ENCODE data around the gene SERPINA7. TPM values are rescaled to one million over a fixed set of nuclear protein-coding genes. Genes with fewer than 3 reads are reported as not detected.

Gene SERPINA7
- total RNA-seq, 6 experiments from 2014 or later, result not detected

DNA sequence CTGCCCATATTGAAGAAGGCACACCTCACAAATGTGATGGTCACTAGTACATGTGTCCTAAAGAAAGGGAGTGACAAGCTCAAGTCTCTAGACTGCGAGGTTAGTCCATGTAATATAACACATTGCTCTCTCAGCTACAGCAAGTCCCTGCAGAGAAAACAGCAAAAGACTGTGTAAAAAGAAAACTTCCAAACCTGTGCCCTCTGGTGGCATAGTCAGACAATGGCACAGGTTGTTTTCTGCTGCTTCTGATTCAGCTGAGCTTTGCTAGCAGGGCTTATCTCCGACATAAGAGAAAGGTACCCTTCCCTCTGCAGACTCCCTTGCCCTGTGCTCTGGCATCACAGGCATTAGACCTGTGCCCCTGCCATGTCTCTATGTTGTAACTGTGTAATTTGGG, 1.4 kb upstream of the SERPINA7 start:
- TF ChIP-seq, protein P1, sequence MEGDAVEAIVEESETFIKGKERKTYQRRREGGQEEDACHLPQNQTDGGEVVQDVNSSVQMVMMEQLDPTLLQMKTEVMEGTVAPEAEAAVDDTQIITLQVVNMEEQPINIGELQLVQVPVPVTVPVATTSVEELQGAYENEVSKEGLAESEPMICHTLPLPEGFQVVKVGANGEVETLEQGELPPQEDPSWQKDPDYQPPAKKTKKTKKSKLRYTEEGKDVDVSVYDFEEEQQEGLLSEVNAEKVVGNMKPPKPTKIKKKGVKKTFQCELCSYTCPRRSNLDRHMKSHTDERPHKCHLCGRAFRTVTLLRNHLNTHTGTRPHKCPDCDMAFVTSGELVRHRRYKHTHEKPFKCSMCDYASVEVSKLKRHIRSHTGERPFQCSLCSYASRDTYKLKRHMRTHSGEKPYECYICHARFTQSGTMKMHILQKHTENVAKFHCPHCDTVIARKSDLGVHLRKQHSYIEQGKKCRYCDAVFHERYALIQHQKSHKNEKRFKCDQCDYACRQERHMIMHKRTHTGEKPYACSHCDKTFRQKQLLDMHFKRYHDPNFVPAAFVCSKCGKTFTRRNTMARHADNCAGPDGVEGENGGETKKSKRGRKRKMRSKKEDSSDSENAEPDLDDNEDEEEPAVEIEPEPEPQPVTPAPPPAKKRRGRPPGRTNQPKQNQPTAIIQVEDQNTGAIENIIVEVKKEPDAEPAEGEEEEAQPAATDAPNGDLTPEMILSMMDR (IDR thresholded peaks at IDR 0.05), result peak; percentile 13; the same call in 1 of the 2 replicates
- Mint-ChIP-seq H3K4me3 (no peak overlapping the region), H3K4me1 (ENCODE audit: low read depth) (no peaks in the 10 kb centered on the region), H3K36me3 (ENCODE audit: low read depth) (no peaks in the 10 kb centered on the region), H3K27me3 (ENCODE audit: insufficient read depth) (no peaks in the 10 kb centered on the region), H3K27ac (no peak overlapping the region), H3K9me3 (no peaks in the 10 kb centered on the region; the same call in 1 of the 2 replicates)
- no peak for DNase-seq

DNA sequence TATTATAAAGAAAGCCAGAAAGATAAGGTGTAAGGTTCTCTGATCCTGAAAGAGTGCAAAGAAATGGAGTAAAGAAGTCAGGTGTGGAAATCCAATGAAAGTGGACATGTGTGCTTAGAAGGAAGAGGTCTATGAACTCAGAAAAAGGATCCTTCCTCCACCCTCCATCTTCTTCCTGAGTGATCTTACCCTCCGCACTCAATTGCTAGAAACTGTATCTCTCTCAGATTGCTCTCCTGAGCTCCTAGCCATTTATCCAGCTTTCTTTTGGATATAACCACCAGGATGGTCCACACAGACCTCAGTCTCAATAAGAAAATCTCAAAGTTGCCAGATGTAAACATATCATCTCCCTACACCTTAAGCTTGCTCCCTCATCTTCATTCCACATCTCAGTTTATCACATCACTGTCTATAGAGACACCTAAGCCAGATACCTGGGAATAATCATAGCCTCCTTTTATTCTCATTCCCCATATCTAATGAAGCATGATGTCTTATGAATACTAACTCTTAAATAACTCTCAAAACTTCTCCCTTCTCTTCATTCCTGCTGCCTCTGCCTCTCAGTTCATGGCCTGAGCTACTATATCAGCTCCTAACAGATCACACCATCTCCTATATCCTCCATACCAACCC, 573 bp downstream of the SERPINA7 start:
- Mint-ChIP-seq H3K36me3 (ENCODE audit: low read depth) (no peaks in the 10 kb centered on the region), H3K4me1 (ENCODE audit: low read depth) (no peaks in the 10 kb centered on the region), H3K9me3 (peaks cover under 1% of the 10 kb centered on the region), H3K27me3 (ENCODE audit: insufficient read depth) (no peaks in the 10 kb centered on the region), H3K27ac (no peak overlapping the region), H3K4me3 (no peak overlapping the region)
- DNase-seq, result no peak
- TF ChIP-seq, protein P1 (IDR thresholded peaks at IDR 0.05), result no peak

DNA sequence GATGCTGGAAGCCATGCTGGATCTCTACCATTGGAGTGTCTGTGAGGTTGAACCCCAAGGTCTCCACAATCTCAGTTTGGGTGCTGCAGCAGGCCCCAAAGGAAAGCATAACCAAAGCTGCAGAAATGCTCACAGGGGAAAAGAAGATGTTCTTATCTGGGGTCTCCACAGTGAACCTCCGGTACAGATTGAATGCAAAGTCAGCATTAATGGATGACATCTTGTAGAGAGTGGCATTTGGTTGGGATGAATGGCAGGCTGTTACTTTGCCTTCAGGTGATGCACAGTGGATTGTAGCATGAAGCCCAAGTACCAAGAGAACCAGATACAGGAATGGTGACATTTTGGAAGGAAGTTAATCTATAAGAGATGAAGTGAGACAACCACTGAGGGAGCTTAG, 1.8 kb downstream of the SERPINA7 start:
- peaks cover 5% of the 10 kb centered on the region for H3K9me3 Mint-ChIP-seq
- H3K4me1 Mint-ChIP-seq (ENCODE audit: low read depth), result no peaks in the 10 kb centered on the region
- H3K4me3 Mint-ChIP-seq, result no peak overlapping the region

DNA sequence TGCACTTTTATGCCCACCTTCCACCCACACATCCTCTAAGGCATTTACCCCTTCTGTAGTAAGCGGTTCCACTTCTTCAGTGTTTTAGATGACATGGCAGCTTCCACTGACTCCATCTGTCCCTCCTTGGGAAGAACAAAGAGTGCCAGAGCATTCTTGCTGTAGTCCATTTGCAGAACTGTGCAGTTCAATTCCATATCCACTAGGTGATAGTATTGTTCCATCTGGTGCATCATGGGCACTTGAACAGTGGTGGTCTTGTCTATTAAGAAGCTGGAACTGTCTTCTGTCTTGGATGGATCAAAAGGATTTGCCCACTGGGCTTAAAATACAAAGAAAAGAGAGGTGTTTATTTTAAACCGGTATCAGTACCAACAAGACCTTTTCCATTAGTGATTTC, 3.5 kb downstream of the SERPINA7 start:
- no peak for DNase-seq
- no peaks in the 10 kb centered on the region for H3K4me1 Mint-ChIP-seq (ENCODE audit: low read depth)
- no peaks in the 10 kb centered on the region for H3K36me3 Mint-ChIP-seq (ENCODE audit: low read depth)
- TF ChIP-seq, protein P1 (IDR thresholded peaks at IDR 0.05), result no peak
- H3K27me3 Mint-ChIP-seq (ENCODE audit: insufficient read depth), result no peaks in the 10 kb centered on the region
- H3K4me3 Mint-ChIP-seq, result no peak overlapping the region
- H3K9me3 Mint-ChIP-seq, result peaks cover 5% of the 10 kb centered on the region
- H3K27ac Mint-ChIP-seq, result no peak overlapping the region

More for the DNA sequence above, 1.8 kb downstream of the SERPINA7 start:
- no peak for DNase-seq
- H3K27ac Mint-ChIP-seq, result no peak overlapping the region
- no peaks in the 10 kb centered on the region for H3K27me3 Mint-ChIP-seq (ENCODE audit: insufficient read depth)
- TF ChIP-seq, protein P1 (IDR thresholded peaks at IDR 0.05), result no peak
- H3K36me3 Mint-ChIP-seq (ENCODE audit: low read depth), result no peaks in the 10 kb centered on the region

DNA sequence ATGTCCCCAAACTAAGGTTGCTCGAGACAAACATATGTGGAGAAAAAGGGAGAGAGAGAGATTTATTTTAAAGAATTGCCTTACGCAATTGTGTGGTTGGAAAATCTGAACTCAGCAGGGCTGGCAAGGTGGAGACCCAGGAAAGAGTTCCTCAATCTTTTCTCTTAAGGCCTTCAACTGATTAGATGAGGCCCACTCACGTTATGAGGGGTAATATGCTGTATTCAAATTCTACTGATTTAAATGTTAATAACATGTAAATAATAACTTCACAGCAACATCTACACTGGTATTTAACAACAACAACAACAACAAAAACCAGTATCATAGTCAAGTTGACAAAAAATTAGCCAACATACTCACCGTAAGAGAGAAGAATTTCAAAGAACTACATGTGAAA, 14.6 kb downstream of the SERPINA7 start:
- Mint-ChIP-seq H3K9me3 (peaks cover 7% of the 10 kb centered on the region; the same call in 1 of the 2 replicates), H3K27ac (no peak overlapping the region), H3K27me3 (ENCODE audit: insufficient read depth) (no peaks in the 10 kb centered on the region), H3K4me3 (no peak overlapping the region), H3K4me1 (ENCODE audit: low read depth) (no peaks in the 10 kb centered on the region), H3K36me3 (ENCODE audit: low read depth) (no peaks in the 10 kb centered on the region)
- TF ChIP-seq, protein P1 (IDR thresholded peaks at IDR 0.05), result no peak
- no peak for DNase-seq
